HG03575 (cell line): Measurements from ENCODE around the gene ZHX3.

Source experiments
- ATAC-seq: cut with Tn5 transposase; IDR thresholded peaks from one replicate; pipeline ENCODE4 v1.9.1; 2021; ENCODE audit not compliant: unreplicated experiment, insufficient number of reproducible peaks, low FRiP score; ENCODE audit errors: extremely low read depth

ZHX3 gene

GRCh38 chr20:41150664-41151063 lies 166.9 kb downstream of the ZHX3 start:
- no peak for ATAC-seq

GRCh38 chr20:41148942-41149341 lies 168.6 kb downstream of the ZHX3 start:
- no peak for ATAC-seq

- no peak for ATAC-seq
Measured at GRCh38 chr20:41147767-41148191, 169.8 kb downstream of the ZHX3 start.

DNA sequence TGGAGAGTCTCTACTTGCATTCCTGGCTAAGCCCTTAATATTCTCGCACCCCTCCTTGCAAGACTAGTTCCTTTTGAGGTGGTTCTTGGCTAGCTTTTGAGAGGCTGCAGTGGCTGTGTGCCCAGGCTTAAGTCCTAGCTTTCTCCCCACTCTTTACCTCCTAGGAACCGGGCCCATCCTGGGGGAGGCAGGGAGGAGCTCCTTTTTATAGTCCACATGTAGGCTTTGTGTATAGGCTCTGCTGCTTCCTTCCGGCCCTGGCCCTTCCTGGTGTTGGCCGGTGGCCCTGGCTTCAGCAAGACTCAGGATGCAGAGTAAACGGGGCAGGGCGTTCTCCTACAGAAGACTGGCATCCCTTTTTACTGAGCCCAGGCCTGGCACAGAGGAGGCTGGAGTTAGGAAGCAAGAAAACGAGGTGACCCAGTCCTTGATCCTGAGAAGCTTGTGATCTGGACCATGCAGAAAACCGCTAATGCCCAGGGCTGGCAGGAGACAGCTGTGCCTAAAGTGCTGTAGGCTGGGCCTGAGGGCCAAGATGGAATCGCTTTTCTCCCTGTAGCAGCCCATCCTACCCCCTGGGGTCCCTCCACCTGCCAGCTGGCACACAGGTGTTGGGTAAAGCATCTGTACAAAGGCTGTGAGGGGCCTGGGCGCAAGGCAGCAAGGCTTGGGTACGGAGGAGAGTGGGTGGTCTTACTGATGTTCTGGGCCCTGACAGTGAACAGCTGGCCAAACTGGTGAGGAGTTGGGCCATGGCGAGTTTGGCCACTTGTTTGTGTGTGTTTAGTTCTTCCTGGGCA lies 171.5 kb downstream of the ZHX3 start:
- ATAC-seq, result no peak

DNA sequence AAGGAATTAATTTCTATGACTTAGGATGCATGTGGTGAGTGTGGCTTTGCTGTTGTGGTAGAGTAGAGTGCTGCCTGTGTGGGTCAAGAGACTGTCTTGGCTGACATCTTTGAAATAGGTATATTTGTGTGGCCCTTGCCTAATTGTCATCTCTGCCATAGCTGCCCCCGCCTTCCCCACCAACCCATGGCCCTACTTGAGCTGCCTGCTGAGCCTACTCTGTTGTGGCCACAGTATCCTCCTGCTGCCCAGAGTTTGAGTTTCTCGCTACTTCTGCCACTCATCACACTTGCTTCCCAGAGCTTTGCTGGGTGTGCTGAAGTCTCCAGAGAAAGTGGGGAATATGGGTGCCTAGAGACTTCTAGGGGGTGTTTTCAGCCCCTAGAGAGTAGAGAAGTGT lies 172.2 kb downstream of the ZHX3 start:
- ATAC-seq, result no peak

DNA sequence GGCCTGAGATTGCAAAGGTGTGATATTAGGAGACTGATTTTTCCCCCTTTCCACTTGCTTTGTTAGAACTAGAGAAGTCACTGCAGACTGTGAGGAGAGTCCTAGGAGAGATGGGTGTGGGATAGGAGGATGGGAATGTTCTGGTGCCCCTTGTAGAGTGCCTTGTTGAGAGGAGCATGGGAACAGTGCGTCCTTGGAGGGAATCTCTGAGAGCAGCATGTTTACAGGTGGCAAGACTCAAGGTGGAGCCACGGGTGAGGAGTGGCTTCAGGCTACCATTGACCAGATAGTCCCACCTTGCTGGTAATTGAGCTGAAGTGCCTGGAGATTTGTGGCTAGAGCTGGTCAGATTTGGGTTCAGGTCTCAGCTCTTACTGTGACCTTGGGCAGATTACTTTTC lies 174.2 kb downstream of the ZHX3 start:
- ATAC-seq, result no peak

DNA sequence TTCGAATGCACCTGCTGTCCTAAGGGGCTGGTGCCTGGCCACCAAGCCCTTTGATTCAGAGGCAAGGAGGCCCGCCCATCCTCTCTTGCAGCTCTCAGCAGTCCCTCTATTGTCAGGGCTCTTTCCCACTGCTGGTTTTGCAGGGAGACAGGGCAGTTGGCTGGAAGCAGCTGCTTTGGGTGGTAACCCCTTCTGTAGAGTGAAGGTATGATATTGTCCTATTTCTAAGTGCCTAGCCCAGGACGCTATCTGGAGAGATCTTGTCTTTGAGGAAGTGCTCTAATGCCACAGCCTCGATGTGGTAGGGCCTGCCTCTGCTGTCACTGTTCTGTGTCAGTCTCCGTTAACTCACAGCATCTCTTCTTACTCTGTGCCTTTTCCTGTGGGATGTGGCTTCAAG lies 174.6 kb downstream of the ZHX3 start:
- no peak for ATAC-seq

- no peak for ATAC-seq
Measured at GRCh38 chr20:41142245-41142644, 175.3 kb downstream of the ZHX3 start.

- ATAC-seq, result no peak
Measured at GRCh38 chr20:41141153-41141815, 176.2 kb downstream of the ZHX3 start.

DNA sequence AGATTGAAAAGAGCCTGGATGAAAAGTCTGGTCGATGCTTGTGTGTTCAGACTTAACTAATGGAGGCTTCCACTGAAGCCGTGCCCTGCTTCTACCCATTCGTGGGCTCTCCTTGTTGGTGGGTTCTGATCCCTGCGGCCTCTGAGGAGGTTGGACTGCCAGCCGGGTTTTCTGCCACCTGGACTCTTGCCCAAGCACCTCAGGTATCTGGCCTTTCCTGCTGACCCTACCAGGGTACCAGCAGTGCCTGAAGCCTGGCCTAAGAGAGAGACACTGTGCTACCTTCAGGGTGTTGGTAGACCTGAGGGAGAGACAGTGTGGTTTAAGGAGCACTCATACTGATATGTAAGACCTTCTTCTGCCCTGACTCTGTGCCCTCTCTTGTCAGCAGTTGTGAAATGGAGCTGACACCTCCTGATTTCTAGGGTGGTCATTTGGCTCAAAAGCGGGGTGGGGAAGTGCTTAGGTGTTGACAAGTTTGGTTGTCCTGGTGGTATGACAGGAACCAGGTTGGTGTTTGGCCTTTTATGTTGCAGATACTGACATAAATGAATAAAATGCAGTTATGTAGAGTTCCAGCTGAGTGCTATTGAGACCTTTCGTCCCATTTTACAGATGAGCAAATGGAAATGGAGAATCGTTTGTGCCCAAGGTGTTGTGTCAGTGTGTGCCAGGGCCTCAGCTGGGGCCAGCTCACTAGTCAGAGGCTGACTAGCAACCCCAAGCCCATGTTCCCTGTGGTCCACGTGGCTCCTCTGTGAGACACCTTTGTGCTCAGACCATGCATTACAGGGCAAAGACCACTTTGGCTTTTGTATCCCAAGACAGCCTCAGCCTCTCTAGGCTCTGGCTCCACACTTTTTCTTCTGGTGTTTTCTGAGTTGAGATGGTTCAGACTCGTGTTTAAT lies 177.1 kb downstream of the ZHX3 start:
- ATAC-seq, result no peak

GRCh38 chr20:41139227-41140093 lies 178.1 kb downstream of the ZHX3 start:
- no peak for ATAC-seq

- ATAC-seq, result no peak
Measured at GRCh38 chr20:41138475-41139226, 178.9 kb downstream of the ZHX3 start.

DNA sequence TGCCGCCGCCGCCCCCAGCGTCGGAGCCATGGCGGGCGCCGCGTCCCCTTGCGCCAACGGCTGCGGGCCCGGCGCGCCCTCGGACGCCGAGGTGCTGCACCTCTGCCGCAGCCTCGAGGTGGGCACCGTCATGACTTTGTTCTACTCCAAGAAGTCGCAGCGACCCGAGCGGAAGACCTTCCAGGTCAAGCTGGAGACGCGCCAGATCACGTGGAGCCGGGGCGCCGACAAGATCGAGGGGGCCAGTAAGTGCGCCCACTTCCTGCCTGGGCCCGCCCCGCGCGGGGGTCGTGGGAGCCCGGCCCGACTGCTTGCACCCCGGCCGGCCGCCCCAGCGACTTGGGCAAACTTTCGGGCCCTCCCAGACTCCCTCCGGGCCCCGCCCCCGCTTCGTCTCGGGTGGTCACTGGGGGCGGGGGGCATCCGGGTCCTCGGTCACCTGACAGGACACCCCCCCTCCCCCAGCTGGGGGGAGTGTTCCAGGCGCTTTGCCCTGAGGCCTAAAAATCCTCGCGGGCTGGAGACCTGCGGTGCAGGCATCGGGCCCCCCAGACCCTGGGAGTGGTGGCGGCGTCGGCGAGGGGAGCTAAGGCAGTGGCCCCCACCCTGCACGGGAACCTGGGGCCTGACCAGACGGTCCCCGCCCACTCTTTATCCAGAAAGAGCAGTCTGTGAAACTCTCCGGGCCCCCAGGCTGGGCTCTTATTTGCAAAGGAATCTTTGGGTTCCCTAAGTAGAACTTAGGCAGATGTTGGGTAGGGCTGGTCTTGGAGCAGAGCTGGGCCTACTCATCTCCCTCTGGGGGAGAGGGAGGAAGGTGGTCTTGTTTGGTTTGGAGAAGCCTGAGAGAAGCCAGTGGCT lies 179.7 kb downstream of the ZHX3 start:
- no peak for ATAC-seq

GRCh38 chr20:41136680-41137613 lies 180.6 kb downstream of the ZHX3 start, which contains the start of gene PLCG1:
TSS of gene PLCG1 (plus strand) at chr20:41137543. CDS start at chr20:41137642, 99 bp downstream.
- ATAC-seq, result no peak

DNA sequence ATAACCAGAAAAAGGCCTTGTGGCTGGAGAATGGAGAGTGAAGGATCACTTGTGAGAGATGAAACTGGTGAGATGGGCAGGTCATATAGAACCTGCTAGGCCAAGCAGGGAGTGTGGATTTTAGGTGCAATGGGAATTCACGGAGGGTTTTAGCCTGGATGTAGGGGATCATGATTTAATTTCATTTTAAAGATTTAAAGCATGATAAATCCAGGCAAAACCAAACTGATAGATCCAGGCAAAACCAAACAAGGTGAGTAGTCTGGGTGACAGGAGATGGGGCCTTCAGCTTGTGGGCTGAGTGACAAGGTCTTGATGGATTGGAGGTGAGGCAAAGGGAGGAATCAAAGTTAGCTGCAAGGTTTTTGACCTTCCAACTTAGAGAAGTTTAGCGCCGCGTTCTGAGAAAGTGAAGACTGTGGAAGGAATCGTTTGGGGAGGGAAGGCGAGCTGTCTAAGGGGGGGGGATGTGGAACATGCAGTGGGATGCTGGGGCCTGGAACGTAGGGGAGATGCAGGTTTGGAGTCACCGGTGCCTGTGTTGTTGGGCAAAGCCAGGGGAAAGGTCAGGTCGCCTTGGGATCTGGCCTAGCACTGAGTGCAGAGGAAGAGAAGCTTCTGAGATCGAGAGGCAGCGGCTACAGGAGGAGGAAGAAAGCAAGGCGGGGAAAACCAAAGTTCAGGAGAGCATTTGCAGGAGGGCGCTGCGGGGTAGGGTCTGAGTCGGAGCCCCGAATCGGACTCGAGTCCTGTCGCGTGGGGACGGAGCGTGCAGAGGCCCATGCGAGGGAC lies 181.4 kb downstream of the ZHX3 start:
- ATAC-seq, result no peak
